Measurements from ENCODE around the gene KCNQ1.

The KCNQ1 gene

GRCh38 chr11:2554338-2555207 is 109.8 kb downstream of the KCNQ1 start:
- DNase-seq (ENCODE audit: low spot score), result no peak

- DNase-seq (ENCODE audit: low spot score), result no peak
Measured at GRCh38 chr11:2555336-2555735, 110.5 kb downstream of the KCNQ1 start.

GRCh38 chr11:2555891-2556290 is 111.1 kb downstream of the KCNQ1 start:
- DNase-seq (ENCODE audit: low spot score), result no peak

DNA sequence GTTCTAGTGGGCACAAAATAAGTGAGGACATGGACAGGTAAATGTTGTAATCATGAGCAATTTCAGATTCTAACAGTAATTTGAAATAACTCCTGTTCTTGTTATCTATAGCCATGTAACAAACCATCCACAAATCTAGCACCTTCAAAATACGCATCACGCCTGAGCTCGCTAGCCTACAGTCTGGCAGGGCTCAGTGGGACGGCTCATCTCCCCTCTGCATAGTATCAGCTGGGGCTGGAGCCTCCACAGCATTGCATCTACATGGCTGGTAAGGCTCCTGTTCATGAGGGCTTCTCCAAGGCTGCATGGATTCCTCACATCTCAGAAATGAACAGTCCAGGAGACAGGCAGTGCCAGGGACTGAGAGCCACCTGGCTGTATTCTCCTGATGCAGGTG is 112.6 kb downstream of the KCNQ1 start:
- no peak for DNase-seq (ENCODE audit: low spot score)

DNA sequence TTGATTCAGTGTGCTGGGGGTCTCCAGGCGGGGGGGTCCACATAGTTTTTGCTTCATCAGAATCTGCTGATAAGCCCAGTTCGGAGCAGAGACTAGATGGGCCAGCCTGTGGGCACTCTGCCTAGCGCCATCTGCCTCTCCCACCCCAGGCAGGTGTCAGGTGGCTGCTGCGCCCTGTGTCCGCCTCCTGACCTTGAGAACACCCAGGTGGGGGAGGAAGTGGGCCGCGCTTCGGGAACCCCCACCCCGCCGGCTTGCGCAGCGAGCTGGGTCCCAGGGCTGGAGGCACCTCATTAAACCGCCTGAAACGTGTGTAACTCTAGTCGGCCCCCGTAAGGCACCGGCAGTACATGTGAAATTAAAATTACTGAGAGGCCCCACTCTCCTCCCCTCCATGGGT is 113.6 kb downstream of the KCNQ1 start:
- no peak for DNase-seq (ENCODE audit: low spot score)

DNA sequence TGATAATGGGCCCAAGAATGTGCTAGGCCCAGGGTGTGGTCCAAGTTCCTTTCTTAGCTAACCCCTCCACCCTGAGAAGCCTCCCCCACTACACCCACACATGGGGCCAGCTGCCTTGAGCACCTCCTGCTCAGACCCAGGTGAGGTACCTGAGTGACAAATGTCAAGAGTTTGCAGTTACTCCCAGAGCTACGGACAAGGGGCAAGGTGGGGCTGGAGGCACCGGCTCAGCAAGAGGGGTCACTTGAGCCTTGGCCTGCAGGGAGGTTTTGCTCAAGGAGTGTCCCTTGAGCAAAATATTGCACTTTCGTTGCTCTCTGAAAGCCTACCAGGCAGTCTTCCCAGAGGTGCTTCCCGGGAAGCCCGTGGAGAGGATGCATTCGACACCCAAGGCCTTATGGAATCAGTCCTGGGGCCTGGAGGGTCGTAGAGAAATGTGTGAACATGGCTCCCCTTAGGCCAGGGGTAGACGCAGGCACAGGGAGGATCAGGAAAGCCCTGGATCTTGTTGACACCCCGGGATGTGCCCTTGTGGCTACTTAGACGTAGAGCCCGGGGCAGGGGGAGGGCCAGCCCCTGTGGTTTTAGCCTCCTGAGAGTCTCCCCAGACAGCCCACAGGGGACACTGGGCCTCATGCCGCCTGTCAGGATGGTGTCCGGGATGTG is 114.2 kb downstream of the KCNQ1 start:
- no peak for DNase-seq (ENCODE audit: low spot score)

- DNase-seq (ENCODE audit: low spot score), result no peak
Measured at GRCh38 chr11:2559527-2560311, 114.9 kb downstream of the KCNQ1 start.

DNA sequence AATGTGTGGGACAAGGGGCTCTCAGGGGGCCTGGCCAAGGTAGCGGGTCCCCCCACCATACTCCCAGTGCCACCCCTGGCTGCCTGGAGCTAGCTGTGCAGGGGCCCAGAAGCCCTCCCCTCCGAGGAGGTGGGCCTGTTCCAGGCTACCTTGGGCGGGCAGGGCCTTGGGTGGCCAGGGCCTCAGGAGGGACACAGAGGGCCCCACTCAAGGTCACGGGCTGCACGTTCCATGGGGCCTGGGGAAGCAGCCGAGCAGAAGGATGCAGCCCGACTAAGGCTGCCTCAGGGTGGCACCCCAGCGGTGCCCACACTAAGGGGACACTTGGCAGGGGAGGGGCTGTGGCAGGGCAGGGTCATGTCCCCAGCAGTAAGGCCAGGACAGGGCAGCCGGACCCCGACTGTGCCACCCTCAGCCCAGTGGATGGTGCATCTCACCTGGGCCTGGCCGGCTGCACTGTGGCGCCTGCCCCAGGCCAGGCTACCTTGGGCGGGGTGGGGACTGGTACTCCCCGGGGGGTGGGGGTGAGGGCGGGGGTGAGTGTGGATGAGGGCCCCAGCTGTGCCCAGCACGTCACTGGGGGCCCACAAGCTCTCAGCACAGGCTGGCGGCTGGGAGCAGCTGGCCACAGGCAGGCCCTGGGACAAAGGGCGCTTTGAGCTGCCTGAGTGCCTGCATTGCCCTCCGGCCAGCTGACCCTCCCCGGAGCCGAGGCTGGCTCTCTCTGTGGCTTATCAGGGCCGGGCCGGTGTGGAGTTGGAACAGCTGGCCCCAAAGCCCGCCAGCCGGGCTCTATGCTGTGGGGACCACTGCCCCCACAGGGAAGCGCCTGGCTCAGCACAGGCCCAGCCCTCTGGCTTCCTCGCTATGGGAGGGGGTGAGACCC is 117.1 kb downstream of the KCNQ1 start:
- peak; percentile 56 for DNase-seq (ENCODE audit: low spot score)

DNA sequence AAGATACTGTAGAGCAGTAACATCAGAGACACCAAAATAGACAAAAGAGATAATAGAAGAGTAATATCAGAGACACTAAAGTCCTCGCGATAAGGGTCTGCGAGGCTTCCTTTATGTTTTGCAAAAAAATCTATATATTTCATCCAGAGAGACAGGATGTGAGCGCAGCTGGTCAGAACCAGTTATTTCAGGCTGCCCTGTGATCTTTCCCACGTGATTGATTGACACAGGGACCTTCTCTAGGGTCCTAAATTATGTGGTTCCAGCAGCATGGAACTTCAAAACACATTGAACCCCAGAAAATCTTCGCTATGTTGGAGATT is 118.0 kb downstream of the KCNQ1 start:
- DNase-seq (ENCODE audit: low spot score), result no peak

DNA sequence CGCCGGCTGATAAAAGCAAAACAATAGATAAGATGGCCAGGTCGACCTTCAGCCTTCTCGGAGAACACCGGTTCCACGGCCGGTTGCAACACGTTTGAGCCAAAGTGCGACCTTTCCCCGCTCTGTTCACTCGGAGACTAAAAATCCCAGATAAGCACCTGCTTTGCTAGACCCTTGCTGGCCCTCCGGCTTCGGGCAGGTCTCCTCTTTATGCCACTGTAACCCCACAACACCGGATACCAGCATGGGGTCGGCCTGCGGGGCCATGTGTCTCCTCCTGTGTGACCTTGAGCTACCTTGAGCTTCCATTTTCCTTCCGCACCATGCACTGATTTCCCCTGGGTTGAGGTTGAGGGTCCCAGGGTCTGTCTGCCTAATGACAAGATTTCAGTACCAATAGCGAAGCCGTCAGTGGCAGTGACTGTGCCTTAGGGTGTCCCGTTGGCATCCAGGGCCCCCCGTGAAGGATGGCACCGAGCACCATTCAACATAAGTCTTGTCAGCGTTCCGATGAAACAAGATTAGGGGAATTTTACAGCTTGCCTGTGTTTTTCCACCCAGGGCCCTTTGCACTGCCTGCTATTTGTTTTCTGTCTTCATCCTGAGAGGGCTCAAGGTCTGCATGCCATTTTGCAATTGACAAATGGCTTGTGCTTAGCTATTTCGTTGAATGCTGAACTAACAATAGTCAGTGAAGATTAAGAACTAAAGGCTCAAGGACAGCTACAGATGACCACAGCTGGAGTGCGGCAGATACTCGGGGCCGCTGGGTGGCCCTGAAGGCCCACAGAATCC is 118.6 kb downstream of the KCNQ1 start:
- peak; percentile 53 for DNase-seq (ENCODE audit: low spot score)

- DNase-seq (ENCODE audit: low spot score), result no peak
Measured at GRCh38 chr11:2564008-2564530, 119.3 kb downstream of the KCNQ1 start.

DNA sequence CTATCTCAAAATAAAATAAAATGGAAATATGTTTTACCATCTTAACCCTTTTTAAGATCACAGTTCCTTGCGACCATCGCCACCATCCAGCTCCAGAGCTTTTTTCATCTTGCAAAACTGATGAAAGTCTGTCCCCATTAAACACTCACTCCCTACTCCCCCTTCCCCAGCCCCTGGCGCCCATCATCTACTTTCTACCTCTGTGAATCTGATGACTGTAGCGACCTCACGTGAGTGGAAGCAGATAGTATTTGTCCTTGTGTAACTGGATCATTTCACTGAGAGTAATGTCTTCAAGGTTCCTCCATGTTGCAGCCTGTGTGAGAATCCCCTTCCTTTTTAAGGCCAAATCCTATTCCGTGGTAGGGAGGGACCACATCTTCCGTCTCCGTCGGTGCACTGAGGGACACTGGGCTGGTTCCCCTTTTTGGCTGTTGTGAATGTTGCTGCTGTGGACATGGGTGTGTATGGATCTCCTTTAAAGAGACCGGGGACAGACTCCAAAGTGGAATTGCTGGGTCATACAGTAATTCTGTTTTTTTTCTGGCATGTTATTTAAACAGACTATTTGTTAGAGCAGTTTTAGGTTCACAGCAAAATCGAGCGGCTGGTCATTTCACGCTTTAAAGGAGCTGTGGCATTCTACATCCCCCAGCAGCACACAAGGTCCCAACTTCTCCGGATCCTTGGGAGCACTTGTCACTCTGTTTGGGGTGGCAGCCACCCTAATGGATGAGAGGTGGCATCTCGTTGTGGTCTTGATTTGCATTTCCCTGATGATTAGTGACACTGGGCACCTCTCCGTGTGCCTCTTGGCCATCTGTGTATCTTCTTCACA is 120.0 kb downstream of the KCNQ1 start:
- no peak for DNase-seq (ENCODE audit: low spot score)

- DNase-seq (ENCODE audit: low spot score), result no peak
Measured at GRCh38 chr11:2565447-2566222, 120.8 kb downstream of the KCNQ1 start.

- no peak for DNase-seq (ENCODE audit: low spot score)
Measured at GRCh38 chr11:2566223-2567025, 121.6 kb downstream of the KCNQ1 start.

- no peak for DNase-seq (ENCODE audit: low spot score)
Measured at GRCh38 chr11:2567026-2567671, 122.3 kb downstream of the KCNQ1 start.

DNA sequence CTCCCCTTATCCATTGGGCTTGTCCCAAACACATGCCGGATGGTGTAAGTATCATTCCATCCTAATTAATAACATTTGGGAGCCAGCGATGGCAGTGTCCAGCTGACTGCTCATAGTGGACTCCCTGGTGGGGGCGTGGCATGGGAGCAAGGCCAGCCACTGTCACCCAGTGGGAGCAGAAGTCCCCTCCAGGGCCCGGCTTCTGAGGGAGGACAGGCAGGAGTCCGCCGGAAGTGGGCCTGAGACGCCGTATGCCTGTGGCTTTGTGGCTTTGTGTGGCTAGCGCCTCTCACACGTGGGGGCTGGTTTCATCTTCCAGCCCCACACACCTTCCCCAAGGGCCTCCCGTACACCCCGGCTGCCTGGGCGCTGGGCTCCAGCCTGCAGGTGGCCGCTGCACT is 124.5 kb downstream of the KCNQ1 start:
- no peak for DNase-seq (ENCODE audit: low spot score)

GRCh38 chr11:2569731-2570210 is 125.0 kb downstream of the KCNQ1 start:
- no peak for DNase-seq (ENCODE audit: low spot score)
